GM20000 (cell line): ENCODE measurements around the gene PLPPR1.

ENCODE experiments used
- DNase-seq: peaks from one replicate; pipeline ENCODE4 v3.0.0; 2012; ENCODE audit warnings: low spot score
- CTCF ChIP-seq: IDR thresholded peaks from 2 replicates; pipeline ENCODE4 v1.5.1; 2012; ENCODE audit warnings: mild to moderate bottlenecking, control low read depth; ENCODE audit errors: extremely low read depth, missing control alignments

The PLPPR1 gene

DNA sequence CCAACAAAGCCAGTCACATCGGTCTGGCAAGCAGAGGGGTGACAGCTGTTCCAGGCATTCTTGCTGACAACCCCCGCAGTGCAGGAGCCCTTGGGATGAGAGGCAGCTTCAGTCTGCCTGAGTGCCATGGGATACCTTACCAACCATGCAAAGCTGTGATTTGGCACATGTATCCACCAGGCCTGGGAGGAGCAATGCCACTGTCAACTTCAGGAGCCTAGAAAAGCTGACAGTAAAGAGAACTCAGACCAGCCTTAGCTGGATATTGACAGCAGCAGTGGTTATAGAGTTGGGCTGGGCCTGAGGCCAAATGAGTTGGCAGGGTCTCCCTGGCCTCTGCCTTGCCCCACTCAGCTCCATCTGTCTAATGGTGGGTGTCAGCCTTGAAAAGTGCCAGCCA, 10.1 kb upstream of the PLPPR1 start:
- DNase-seq: no peak
- no peak for TF ChIP-seq CTCF

- no peak for DNase-seq
- no peak for TF ChIP-seq CTCF
These were observed 5.8 kb upstream of the PLPPR1 start for GRCh38 chr9:101022704-101023103.

DNA sequence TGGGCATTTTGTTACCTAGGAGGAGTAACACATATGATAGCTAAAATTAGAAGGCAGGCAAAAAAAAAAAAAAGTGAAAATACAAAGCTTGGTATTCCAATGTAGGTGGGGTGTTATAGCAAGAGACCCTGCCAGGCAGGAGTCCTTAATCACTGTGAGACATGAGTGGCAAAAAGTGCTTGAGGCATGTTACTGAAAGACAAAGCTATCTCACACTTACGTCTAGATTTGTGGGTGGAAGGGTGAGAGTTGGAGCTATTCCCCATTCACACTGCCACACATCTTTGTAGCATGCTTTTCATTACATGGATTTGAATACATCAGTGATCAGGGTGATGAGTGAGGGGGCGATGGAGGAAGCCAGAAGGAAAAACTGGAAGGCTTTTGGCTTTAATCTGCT, 2.6 kb upstream of the PLPPR1 start:
- TF ChIP-seq CTCF: no peak
- no peak for DNase-seq

DNA sequence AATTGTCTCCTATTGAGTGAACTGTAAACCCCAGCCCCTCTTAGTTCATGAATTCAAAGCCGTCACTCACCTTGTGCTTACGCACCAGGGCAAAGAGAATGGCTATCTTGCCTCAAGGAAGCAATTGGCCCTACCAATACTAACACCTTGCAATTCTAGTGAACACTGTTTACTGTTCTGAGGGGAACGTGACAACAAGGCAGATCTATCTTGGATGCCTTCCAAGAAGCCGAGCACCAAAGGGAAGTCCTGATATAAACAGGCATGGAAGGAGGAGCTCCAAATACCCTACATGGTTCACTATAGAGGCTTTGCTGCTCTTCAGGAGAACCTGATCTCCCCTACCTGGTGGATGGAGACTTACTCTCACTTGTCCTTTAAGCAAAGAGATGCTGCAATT, 1.7 kb upstream of the PLPPR1 start:
- no peak for DNase-seq
- TF ChIP-seq CTCF: no peak

DNA sequence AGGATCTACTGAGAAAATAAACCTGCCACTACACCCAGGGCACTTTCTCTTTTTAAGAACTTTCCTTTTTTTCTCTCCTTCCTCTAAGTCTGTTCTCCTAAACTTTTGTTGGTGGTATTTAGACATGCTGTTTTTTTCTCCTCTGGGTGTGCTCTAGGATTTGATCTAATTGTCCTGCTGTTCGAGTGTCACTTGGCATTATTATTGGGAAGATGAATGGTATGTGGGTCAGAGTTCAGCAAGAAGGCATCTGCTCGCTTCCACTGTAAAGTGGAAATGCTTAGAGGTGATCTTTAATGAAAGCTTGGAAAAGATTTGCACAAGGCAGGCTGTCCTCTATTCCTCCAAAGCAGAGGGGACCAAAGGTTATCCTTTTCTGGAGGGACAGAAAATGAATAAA, 1.3 kb upstream of the PLPPR1 start:
- DNase-seq: no peak
- no peak for TF ChIP-seq CTCF

GRCh38 chr9:101027733-101028345, 688 bp upstream of the PLPPR1 start:
- TF ChIP-seq CTCF: no peak

GRCh38 chr9:101029315-101030085, 973 bp downstream of the PLPPR1 start:
- no peak for TF ChIP-seq CTCF
- DNase-seq: no peak

More at GRCh38 chr9:101027733-101028345, 688 bp upstream of the PLPPR1 start:
- DNase-seq: no peak
